ENCODE data around the gene RSBN1L. TPM values are rescaled to one million over a fixed set of nuclear protein-coding genes. Genes with fewer than 3 reads are reported as not detected.

RSBN1L gene
- total RNA-seq, 1 experiment from 2014 or later = 23.2 TPM

DNA sequence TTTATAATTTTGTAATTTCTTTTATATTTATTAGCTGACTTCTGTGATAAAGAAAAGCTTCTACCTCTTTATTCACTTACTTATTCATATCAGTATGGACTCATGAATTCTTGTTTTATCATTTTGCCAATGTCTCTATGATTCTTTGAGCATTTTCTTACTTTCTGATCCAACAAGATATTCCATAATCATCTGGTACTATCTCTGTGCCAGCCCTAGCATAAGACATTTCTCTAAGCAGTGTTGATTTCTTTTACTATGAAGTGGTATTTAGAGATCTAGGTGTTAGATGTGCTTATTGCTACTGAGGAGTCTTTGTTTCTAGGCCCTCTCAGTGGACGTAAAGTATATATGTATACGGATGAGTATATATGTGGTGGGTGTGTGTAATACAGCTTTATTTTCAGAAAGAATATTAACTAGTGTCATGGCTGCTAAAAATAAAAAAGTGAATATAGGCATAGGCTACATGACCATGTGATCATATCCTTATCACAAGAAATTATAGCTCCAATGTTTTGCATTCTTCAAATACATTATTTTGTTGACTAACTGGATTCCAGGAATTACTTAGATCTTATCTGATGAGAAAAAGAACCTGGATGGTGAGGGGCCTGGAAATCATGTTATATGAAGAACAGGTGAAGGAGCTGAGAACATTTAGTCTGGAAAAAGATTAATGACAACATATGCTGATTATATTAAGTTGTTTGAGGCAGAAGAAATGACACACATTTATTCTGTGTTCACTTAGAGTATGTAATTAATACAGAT is 115.4 kb downstream of the RSBN1L start:
- Histone ChIP-seq H3K27me3 (replicated peaks; ENCODE audit: insufficient read depth, low read depth, low read length, poor library complexity) (no peaks in the 10 kb centered on the region), H3K4me1 (ENCODE audit: insufficient read depth, low read length, poor library complexity, severe bottlenecking) (peaks cover 3% of the 10 kb centered on the region), H3K4me3 (ENCODE audit: low read depth, low read length, poor library complexity, severe bottlenecking) (no peak overlapping the region), H3K36me3 (ENCODE audit: insufficient read depth, low read length, poor library complexity, severe bottlenecking) (no peaks in the 10 kb centered on the region), H3K9me3 (ENCODE audit: low read depth, low read length, poor library complexity, severe bottlenecking) (peaks cover 19% of the 10 kb centered on the region), H3K27ac (ENCODE audit: low read depth, low read length, poor library complexity, severe bottlenecking) (no peak overlapping the region)
- intact Hi-C loops (cut with micrococcal nuclease; ENCODE audit: unreplicated experiment) = no loop called here
- ChIA-PET CTCF (no interaction called here), POLR2A (ENCODE audit: low non-redundant PET) (no interaction called here)
- no TSS peak for BruUV-seq (replicated peaks)
- TF ChIP-seq, protein P1, sequence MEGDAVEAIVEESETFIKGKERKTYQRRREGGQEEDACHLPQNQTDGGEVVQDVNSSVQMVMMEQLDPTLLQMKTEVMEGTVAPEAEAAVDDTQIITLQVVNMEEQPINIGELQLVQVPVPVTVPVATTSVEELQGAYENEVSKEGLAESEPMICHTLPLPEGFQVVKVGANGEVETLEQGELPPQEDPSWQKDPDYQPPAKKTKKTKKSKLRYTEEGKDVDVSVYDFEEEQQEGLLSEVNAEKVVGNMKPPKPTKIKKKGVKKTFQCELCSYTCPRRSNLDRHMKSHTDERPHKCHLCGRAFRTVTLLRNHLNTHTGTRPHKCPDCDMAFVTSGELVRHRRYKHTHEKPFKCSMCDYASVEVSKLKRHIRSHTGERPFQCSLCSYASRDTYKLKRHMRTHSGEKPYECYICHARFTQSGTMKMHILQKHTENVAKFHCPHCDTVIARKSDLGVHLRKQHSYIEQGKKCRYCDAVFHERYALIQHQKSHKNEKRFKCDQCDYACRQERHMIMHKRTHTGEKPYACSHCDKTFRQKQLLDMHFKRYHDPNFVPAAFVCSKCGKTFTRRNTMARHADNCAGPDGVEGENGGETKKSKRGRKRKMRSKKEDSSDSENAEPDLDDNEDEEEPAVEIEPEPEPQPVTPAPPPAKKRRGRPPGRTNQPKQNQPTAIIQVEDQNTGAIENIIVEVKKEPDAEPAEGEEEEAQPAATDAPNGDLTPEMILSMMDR (conservative IDR thresholded peaks at IDR 0.05; ENCODE audit: low read depth, low read length) = no peak
- no peak for TF ChIP-seq EZH2 (IDR thresholded peaks at IDR 0.05; ENCODE audit: borderline replicate concordance, low read depth, low read length, poor library complexity, severe bottlenecking)
- no peak for DNase-seq (ENCODE audit: low spot score)

DNA sequence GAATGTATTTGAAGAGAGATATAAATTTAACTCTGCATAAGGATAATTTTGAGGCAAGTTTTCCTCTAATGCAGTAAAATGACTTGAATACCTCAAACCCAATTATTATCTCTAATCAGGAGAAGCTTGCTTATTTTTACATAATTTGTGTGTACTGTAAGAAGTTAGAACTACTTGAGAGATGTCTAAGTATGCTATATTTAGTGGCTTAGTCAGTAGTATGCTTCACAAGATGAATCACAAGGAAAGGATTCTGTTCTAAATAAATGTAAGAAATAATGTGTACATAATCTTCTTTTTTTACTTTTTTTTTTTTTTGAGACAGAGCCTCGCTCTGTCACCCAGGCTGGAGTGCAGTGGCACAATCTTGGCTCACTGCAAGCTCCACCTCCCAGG is 116.0 kb downstream of the RSBN1L start:
- DNase-seq (ENCODE audit: low spot score) = no peak
- intact Hi-C loops (cut with micrococcal nuclease; ENCODE audit: unreplicated experiment) = no loop called here
- Histone ChIP-seq H3K27ac (ENCODE audit: low read depth, low read length, poor library complexity, severe bottlenecking) (no peak overlapping the region), H3K4me3 (ENCODE audit: low read depth, low read length, poor library complexity, severe bottlenecking) (no peak overlapping the region), H3K36me3 (ENCODE audit: insufficient read depth, low read length, poor library complexity, severe bottlenecking) (no peaks in the 10 kb centered on the region), H3K9me3 (ENCODE audit: low read depth, low read length, poor library complexity, severe bottlenecking) (peaks cover 15% of the 10 kb centered on the region), H3K4me1 (ENCODE audit: insufficient read depth, low read length, poor library complexity, severe bottlenecking) (peaks cover 3% of the 10 kb centered on the region), H3K27me3 (replicated peaks; ENCODE audit: insufficient read depth, low read depth, low read length, poor library complexity) (no peaks in the 10 kb centered on the region)
- BruUV-seq (replicated peaks) = no TSS peak
- no peak for TF ChIP-seq EZH2 (IDR thresholded peaks at IDR 0.05; ENCODE audit: borderline replicate concordance, low read depth, low read length, poor library complexity, severe bottlenecking)
- TF ChIP-seq, protein P1 (conservative IDR thresholded peaks at IDR 0.05; ENCODE audit: low read depth, low read length) = no peak
- POLR2A ChIA-PET (ENCODE audit: low non-redundant PET) = no interaction called here
- CTCF ChIA-PET = no interaction called here

DNA sequence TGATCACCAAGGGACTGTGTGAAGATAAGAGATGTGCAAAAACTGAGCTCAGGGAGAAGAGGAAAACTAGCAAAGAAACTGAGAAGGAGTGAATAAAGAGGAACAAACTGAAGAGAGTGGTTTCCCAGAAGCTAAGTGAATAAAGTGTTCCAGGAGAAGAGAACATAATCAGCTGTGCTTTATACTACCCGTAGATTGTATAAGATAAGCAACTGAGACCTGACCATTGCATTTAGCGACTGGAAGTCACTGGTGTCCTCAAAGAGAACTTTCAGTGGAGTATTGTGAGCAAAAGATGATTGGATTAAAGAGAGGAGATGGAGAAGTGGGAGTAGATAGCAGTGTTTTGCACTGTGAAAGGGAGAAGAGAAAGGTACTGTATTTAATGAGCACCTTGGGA is 116.9 kb downstream of the RSBN1L start:
- Histone ChIP-seq H3K27me3 (replicated peaks; ENCODE audit: insufficient read depth, low read depth, low read length, poor library complexity) (no peaks in the 10 kb centered on the region), H3K9me3 (ENCODE audit: low read depth, low read length, poor library complexity, severe bottlenecking) (peaks cover 8% of the 10 kb centered on the region), H3K4me1 (ENCODE audit: insufficient read depth, low read length, poor library complexity, severe bottlenecking) (peaks cover 3% of the 10 kb centered on the region), H3K4me3 (ENCODE audit: low read depth, low read length, poor library complexity, severe bottlenecking) (no peak overlapping the region), H3K27ac (ENCODE audit: low read depth, low read length, poor library complexity, severe bottlenecking) (no peak overlapping the region), H3K36me3 (ENCODE audit: insufficient read depth, low read length, poor library complexity, severe bottlenecking) (no peaks in the 10 kb centered on the region)
- TF ChIP-seq, protein P1 (conservative IDR thresholded peaks at IDR 0.05; ENCODE audit: low read depth, low read length) = no peak
- TF ChIP-seq EZH2 (IDR thresholded peaks at IDR 0.05; ENCODE audit: borderline replicate concordance, low read depth, low read length, poor library complexity, severe bottlenecking) = no peak
- DNase-seq (ENCODE audit: low spot score) = no peak
- ChIA-PET CTCF (no interaction called here), POLR2A (ENCODE audit: low non-redundant PET) (no interaction called here)
- intact Hi-C loops (cut with micrococcal nuclease; ENCODE audit: unreplicated experiment) = no loop called here
- BruUV-seq (replicated peaks) = no TSS peak
